HepG2 (cell line): ENCODE data around the gene PRMT7. TPM values are rescaled to one million over a fixed set of nuclear protein-coding genes. Genes with fewer than 3 reads are reported as not detected.

Experiments
- ATAC-seq: fragments of 200-7000 bp; cut with Tn5 transposase; 3 replicates; pipeline ENCODE4 v1.9.1; 2020; ENCODE audit warnings: mild to moderate bottlenecking, moderate library complexity
- BruUV-seq: library from RNA; stranded (reverse); fragments of 400-500 nt; replicated peaks from 2 replicates; lab custom pipeline; 2021; lab: Mats Ljungman, UMichigan
- CTCF ChIA-PET: fragments of 300-600 bp; formaldehyde crosslinking; extraction: SDS; loops from one replicate; lab custom pipeline; 2021; ENCODE audit warnings: low total read pairs, inconsistent platforms, low intra/inter-chr PET ratio; lab: Yijun Ruan, JAX
- POLR2A ChIA-PET: fragments of 350-600 bp; sonication (Branson Sonifier 250); formaldehyde crosslinking; loops from one replicate; lab custom pipeline; 2020; ENCODE audit warnings: antibody characterized with exemption, inconsistent platforms; lab: Yijun Ruan, JAX
- DNase-seq: peaks from one replicate; pipeline ENCODE4 v3.0.0-alpha.2; 2015; ENCODE audit warnings: low spot score
- FAIRE-seq: peaks from 3 replicates; lab custom pipeline; 2011; peaks lifted over from hg19 to GRCh38; lab: Jason Lieb, UNC
- H2AFZ ChIP-seq: one replicate; pipeline ENCODE4 v1.6.1; 2011; ENCODE audit warnings: low read length, inconsistent platforms
- H3K27ac ChIP-seq: fragments of 300-600 bp; 3 replicates; pipeline ENCODE4 v1.8.0; 2011; ENCODE audit warnings: mixed run types, mild to moderate bottlenecking, mixed read lengths, low read length, inconsistent platforms; ENCODE audit not compliant: insufficient read depth; ENCODE audit errors: extremely low read length
- H3K27me3 ChIP-seq, 2 experiments: fragments of 200-600 bp in 1 of 2; 2 replicates in 1 of 2; 3 replicates in 1 of 2; pipeline versions ENCODE4 v1.6.0 to v1.8.0; 2011; ENCODE audit warnings: low read length in 2 of 2, mild to moderate bottlenecking in 2 of 2, moderate library complexity in 2 of 2, inconsistent platforms in 1 of 2; ENCODE audit not compliant: insufficient read depth in 2 of 2, control insufficient read depth in 1 of 2
- H3K36me3 ChIP-seq, 2 experiments: fragments of 200-600 bp in 1 of 2; replicated peaks in 1 of 2; 2 replicates in 1 of 2; 3 replicates in 1 of 2; pipeline versions ENCODE4 v1.5.1 to v1.8.0; 2011; ENCODE audit warnings: low read length in 2 of 2, inconsistent platforms in 1 of 2; ENCODE audit not compliant: insufficient read depth in 2 of 2, control insufficient read depth in 1 of 2
- H3K4me1 ChIP-seq: 2 replicates; pipeline ENCODE4 v1.5.1; 2012; ENCODE audit warnings: low read length, inconsistent platforms; ENCODE audit not compliant: insufficient read depth
- H3K4me2 ChIP-seq: 2 replicates; pipeline ENCODE4 v1.6.0; 2011; ENCODE audit warnings: low read depth, low read length, inconsistent platforms
- H3K4me3 ChIP-seq, 3 experiments: fragments of 200-600 bp in 1 of 3; sonication (generic), shearing (Covaris generic) in 1 of 3; replicated peaks in 1 of 3; 2 replicates each; pipeline ENCODE4 v1.5.1; 2011 to 2016; ENCODE audit warnings: low read length in 3 of 3, inconsistent platforms in 2 of 3, low read depth in 2 of 3, mild to moderate bottlenecking in 2 of 3, control low read depth in 1 of 3, mixed read lengths in 1 of 3; ENCODE audit not compliant: insufficient read depth in 1 of 3
- H3K79me2 ChIP-seq: one replicate; pipeline ENCODE4 v1.6.1; 2011; ENCODE audit warnings: low read length, inconsistent platforms; ENCODE audit not compliant: insufficient read depth
- H3K9ac ChIP-seq: 2 replicates; pipeline ENCODE4 v1.6.0; 2011; ENCODE audit warnings: mild to moderate bottlenecking, low read depth, low read length, inconsistent platforms; ENCODE audit not compliant: insufficient read depth
- H3K9me3 ChIP-seq: 2 replicates; pipeline ENCODE4 v1.5.1; 2012; ENCODE audit warnings: mild to moderate bottlenecking, low read length
- H4K20me1 ChIP-seq: 2 replicates; pipeline ENCODE4 v1.6.0; 2011; ENCODE audit warnings: inconsistent platforms, mild to moderate bottlenecking, low read length, moderate library complexity; ENCODE audit not compliant: insufficient read depth
- ARID3A ChIP-seq: IDR thresholded peaks from 2 replicates; pipeline ENCODE4 v1.6.1; 2012; ENCODE audit warnings: low read depth, low read length, improper control_type of control experiment
- KDM5A ChIP-seq: fragments of 200-600 bp; sonication (generic); IDR thresholded peaks from 2 replicates; pipeline ENCODE4 v1.7.0; 2018; ENCODE audit warnings: antibody characterized with exemption, mild to moderate bottlenecking, low read length, borderline replicate concordance
- MAFG ChIP-seq: sonication (generic); formaldehyde crosslinking; IDR thresholded peaks from 2 replicates; pipeline ENCODE4 v1.5.1; 2020; ENCODE audit warnings: mild to moderate bottlenecking, missing genetic modification reagents
- ZNF547 ChIP-seq: sonication (generic); formaldehyde crosslinking; IDR thresholded peaks from 2 replicates; pipeline ENCODE4 v1.5.1; 2020; ENCODE audit warnings: mild to moderate bottlenecking, missing genetic modification reagents
- ZNF746 ChIP-seq: sonication (generic); formaldehyde crosslinking; IDR thresholded peaks from 2 replicates; pipeline ENCODE4 v1.8.0; 2022; ENCODE audit warnings: mild to moderate bottlenecking, missing genetic modification reagents
- WGBS: methylation state at CpG from one replicate; pipeline ENCODE4 v1.1.6; 2017; ENCODE audit warnings: low lambda C conversion rate; 5-methylcytosine and 5-hydroxymethylcytosine counted together
- in situ Hi-C: cut with HindIII; loops from 2 replicates; pipeline ENCODE4 v1.10.0; 2017; ENCODE audit warnings: low pct_unique_long_range_greater_than_20kb; ENCODE audit not compliant: extremely low pct_ligation_motif_present
- intact Hi-C: fragments of 100-400 bp; cut with micrococcal nuclease; formaldehyde crosslinking; loops from one replicate; pipeline ENCODE4 v1.10.0; 2022; ENCODE audit not compliant: unreplicated experiment
- polyA plus RNA-seq, 8 experiments: library from polyadenylated mRNA; depleted of rRNA in 3 of 8; stranded (reverse) in 7 of 8; unstranded in 1 of 8; fragments of >200 nt; fragmentation: Illumina TruSeq in 4 of 8; extraction: Trizol in 4 of 8; gene quantifications; 2 replicates each; pipeline versions ENCODE4 v1.2.1 to v1.2.3, GENCODE V29; 2011 to 2016; ENCODE audit warnings: low read depth in 4 of 8, missing spikeins in 1 of 8, mixed read lengths in 1 of 8; ENCODE audit not compliant: insufficient read depth in 1 of 8
- total RNA-seq, 5 experiments: library from RNA; depleted of rRNA; stranded (reverse); fragments of >200 nt; fragmentation: Illumina TruSeq; extraction: Trizol; gene quantifications; 2 replicates each; pipeline ENCODE4 v1.2.3, GENCODE V29; 2016; ENCODE audit warnings: low read depth in 1 of 5

PRMT7 gene
- total and polyA plus RNA-seq, 2 of the 13 experiments (the other 11 are each of a cell fraction or from before 2014, with no cell fraction given) = 47.5 to 55.0 TPM

DNA sequence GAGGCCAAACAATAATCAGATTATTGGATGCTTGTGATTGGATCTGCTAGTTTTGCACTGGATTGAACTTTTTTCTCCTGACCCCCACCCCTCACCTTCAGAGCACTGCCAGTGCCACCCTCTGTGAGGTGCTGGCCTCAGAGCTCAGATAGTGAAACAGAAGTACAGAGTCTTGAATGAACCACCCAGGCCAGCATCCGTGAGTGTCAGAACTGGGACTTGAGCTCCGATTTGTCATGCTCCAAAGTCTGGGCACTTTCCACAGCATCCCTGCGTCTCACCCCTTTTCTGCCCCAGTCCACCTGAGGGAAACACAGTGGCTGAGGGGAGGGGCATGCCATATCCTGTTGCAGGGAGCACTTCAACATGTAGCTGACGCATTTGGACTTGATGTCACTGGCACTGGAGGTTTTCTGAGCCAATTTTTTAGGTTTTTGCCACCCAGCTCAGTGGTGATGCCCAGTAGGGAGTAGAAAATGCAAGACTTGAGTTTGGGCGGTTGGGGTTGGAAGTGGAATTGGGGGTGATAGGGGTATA, 90.2 kb downstream of the PRMT7 start (continued):
- TF ChIP-seq ARID3A (no peak), ZNF547 (CRISPR knock-in tag) (no peak)

DNA sequence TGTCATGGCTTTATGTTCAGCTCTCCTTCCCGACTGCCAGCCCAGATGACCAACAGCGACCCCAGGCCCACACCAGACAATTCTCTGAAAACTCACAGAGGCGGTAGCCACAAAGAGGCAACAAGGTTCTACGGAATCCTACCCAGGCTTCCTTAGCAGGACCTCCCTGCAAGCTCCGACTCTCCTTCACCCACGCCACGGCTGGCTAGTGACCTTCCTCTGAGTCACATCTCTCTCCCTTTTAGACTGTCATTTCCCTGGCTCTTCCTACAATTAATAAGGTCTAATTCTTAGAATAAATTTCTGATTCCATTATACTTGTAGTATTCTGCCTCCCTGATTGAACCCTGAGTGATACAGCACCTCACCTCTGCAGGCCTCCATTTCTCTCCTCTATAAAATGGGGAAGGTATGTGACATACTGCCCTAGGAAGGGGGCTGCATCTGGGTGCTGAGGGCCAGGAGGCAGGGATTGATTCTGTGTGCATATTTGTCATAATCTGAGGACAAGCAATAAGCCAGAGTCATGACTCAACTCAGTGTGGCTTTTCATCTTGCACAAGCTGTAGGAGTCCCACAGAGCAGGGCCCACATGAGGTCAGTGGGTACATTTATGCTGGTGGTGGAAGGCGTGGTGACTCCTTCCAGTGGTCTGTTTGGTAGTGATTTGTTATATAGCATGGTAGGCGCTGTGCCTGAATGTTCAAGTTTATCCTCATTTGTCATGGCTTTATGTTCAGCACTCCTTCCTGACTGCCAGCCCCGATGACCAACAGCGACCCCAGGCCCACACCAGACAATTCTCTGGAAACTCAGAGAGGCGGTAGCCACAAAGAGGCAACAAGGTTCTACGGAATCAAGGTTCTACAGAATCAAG, 91.3 kb downstream of the PRMT7 start:
- WGBS = 31% methylated on average over 13 of the region's 13 CpGs
- no peak overlapping the region for H2AFZ ChIP-seq
- ChIA-PET POLR2A (no interaction called here), CTCF (no interaction called here)
- DNase-seq (no peak), FAIRE-seq (no peak), ATAC-seq (no peak)
- no peaks in the 10 kb centered on the region for H3K9me3 ChIP-seq
- no peak overlapping the region for H3K27ac ChIP-seq
- peaks cover 0 to 33% of the 10 kb centered on the region in 2 experiments; a peak in 4 of 5 replicates for H3K27me3 ChIP-seq
- H3K4me1 ChIP-seq = no peaks in the 10 kb centered on the region; the same call in 1 of the 2 replicates
- H3K36me3 ChIP-seq = no peaks in the 10 kb centered on the region
- in situ Hi-C loops (no loop called here), intact Hi-C loops (no loop called here)
- no peak overlapping the region for H3K9ac ChIP-seq
- BruUV-seq = no TSS peak
- no peaks in the 10 kb centered on the region; the same call in 1 of the 2 replicates for H4K20me1 ChIP-seq
- H3K4me2 ChIP-seq = no peak overlapping the region
- no peak for TF ChIP-seq MAFG (CRISPR knock-in tag)
- no peak for TF ChIP-seq KDM5A
- no peak for TF ChIP-seq ZNF746 (CRISPR knock-in tag)
- no peaks in the 10 kb centered on the region for H3K79me2 ChIP-seq
- no peak overlapping the region for H3K4me3 ChIP-seq
